Left ventricle myocardium superior (tissue), 1 donor: Measurements from ENCODE around the gene NBPF3. TPM values are rescaled to one million over a fixed set of nuclear protein-coding genes. Genes with fewer than 3 reads are reported as not detected.

Experiments used
- ATAC-seq: fragments of 200-7000 bp; cut with Tn5 transposase; one replicate; pipeline ENCODE4 v1.9.1; 2020; ENCODE audit warnings: mild to moderate bottlenecking, moderate library complexity
- DNase-seq: peaks from one replicate; pipeline ENCODE4 v3.0.0-alpha.2; 2020
- intact Hi-C: fragments of 100-400 bp; cut with micrococcal nuclease; formaldehyde crosslinking; loops from one replicate; pipeline ENCODE4 v1.11.0; 2022
- total RNA-seq: library from RNA; stranded (reverse); fragmentation: NEBNext Ultra II Directional; extraction: Animal tissue kit (Norgen Biotek cat#: 25700); gene quantifications from one replicate; pipeline ENCODE4 v1.2.1, GENCODE V29; 2021
- donor health status: DM: no; HTN: yes; CAD: no; lungs with severe emphysema.

Gene NBPF3
- total RNA-seq, 1 donor from 2014 or later = 4.2 TPM

- DNase-seq = no peak
- intact Hi-C loops = no loop called here
- ATAC-seq = no peak
Observed at GRCh38 chr1:21531241-21531640, 91.3 kb downstream of the NBPF3 start.

GRCh38 chr1:21532496-21532895 lies 92.6 kb downstream of the NBPF3 start:
- ATAC-seq = no peak
- DNase-seq = no peak
- intact Hi-C loops = no loop called here

- no peak for DNase-seq
- intact Hi-C loops = no loop called here
Observed at GRCh38 chr1:21532992-21533534, 93.1 kb downstream of the NBPF3 start.

GRCh38 chr1:21534146-21534545 lies 94.2 kb downstream of the NBPF3 start:
- intact Hi-C loops = no loop called here
- ATAC-seq = no peak

More at GRCh38 chr1:21532992-21533534, 93.1 kb downstream of the NBPF3 start:
- no peak for ATAC-seq

More at GRCh38 chr1:21534146-21534545, 94.2 kb downstream of the NBPF3 start:
- no peak for DNase-seq

Other genes with a start within 250 kb of the NBPF3 start
- gene ECE1, start 149.7 kb upstream of the NBPF3 start, total RNA-seq = 43.3 TPM
- 13.1 TPM for gene ALPL, start 69.3 kb downstream of the NBPF3 start, total RNA-seq
- gene RAP1GAP, start 229.2 kb downstream of the NBPF3 start, total RNA-seq = 3.4 TPM